Endothelial cell of umbilical vein (primary cell): ENCODE measurements around the gene BBC3. TPM values are rescaled to one million over a fixed set of nuclear protein-coding genes. Genes with fewer than 3 reads are reported as not detected.

ENCODE experiments used
- microRNA counts: library from miRNA; unstranded; fragments of <30 nt; microRNA quantifications from one replicate; lab custom pipeline; 2016
- microRNA-seq: library from miRNA; unstranded; fragments of <30 nt; microRNA quantifications from one replicate; pipeline ENCODE4 v1.2.0, GENCODE V29; 2021; ENCODE audit warnings: borderline number of aligned reads, borderline replicate concordance
- polyA plus RNA-seq, 4 experiments: library from polyadenylated mRNA; depleted of rRNA in 3 of 4; stranded (reverse) in 3 of 4; unstranded in 1 of 4; fragments of >200 nt; gene quantifications; 2 replicates each; pipeline versions ENCODE4 v1.2.1 to v1.2.3, GENCODE V29; 2011 to 2012; ENCODE audit warnings: missing spikeins in 1 of 4
- small RNA-seq: library from RNA; depleted of rRNA; stranded (forward); fragments of <200 nt; gene quantifications from one replicate; pipeline ENCODE3, GENCODE V24; 2012; ENCODE audit warnings: low replicate concordance, low read depth; ENCODE audit not compliant: insufficient read depth, insufficient read length
- total RNA-seq: library from RNA; stranded (reverse); gene quantifications from 2 replicates; pipeline ENCODE4 v1.2.3, GENCODE V29; 2021

Gene BBC3
- total and polyA plus RNA-seq, 2 donors (not counting 3 experiments of a cell fraction or from before 2014, with no cell fraction given): 11.3 to 35.7 TPM

MicroRNA genes within 50 kb of the gene (microRNA counts, 767-probe panel; counts per million panel counts)
- microRNA hsa-miR-3190-5p (lab: Ali Mortazavi, UCI): 723 counts per million, percentile 96 among the panel's probes with 10 or more counts

Small RNA genes within 50 kb of the gene (microRNA-seq; reads per million reads assigned to microRNA genes)
- not detected for gene MIR3190
- not detected for gene MIR3191

Small RNA genes within 50 kb of the gene (small RNA-seq; reads per million reads assigned to genes)
- gene MIR3190: not detected

Other genes starting within 250 kb of the BBC3 start
- 0.62 TPM in 1 of 2 replicates, not detected in the other for gene NPAS1, start 211.4 kb downstream of the BBC3 start, total RNA-seq
- gene NPAS1, start 211.4 kb downstream of the BBC3 start, polyA plus RNA-seq: 0.18 and 0.40 TPM in 2 replicates
- 40.4 and 43.1 TPM in 2 replicates for gene TMEM160, start 182.6 kb downstream of the BBC3 start, total RNA-seq
- gene TMEM160, start 182.6 kb downstream of the BBC3 start, polyA plus RNA-seq: 79.9 and 103 TPM in 2 replicates
- 56.4 and 63.9 TPM in 2 replicates for gene ZC3H4, start 117.4 kb downstream of the BBC3 start, total RNA-seq
- gene ZC3H4, start 117.4 kb downstream of the BBC3 start, polyA plus RNA-seq: 5.5 and 6.2 TPM in 2 replicates
- gene SAE1, start 100.4 kb downstream of the BBC3 start, total RNA-seq: 219 and 223 TPM in 2 replicates
- gene SAE1, start 100.4 kb downstream of the BBC3 start, polyA plus RNA-seq: 145 and 165 TPM in 2 replicates
- gene CCDC9, start 25.3 kb upstream of the BBC3 start, total RNA-seq: 26.9 and 29.0 TPM in 2 replicates
- gene CCDC9, start 25.3 kb upstream of the BBC3 start, polyA plus RNA-seq: 4.6 and 6.0 TPM in 2 replicates
- gene INAFM1, start 43.7 kb upstream of the BBC3 start, total RNA-seq: 8.3 and 9.4 TPM in 2 replicates
- gene INAFM1, start 43.7 kb upstream of the BBC3 start, polyA plus RNA-seq: 2.8 and 3.0 TPM in 2 replicates
- 0.49 TPM in 1 of 2 replicates, not detected in the other for gene C5AR1, start 78.7 kb upstream of the BBC3 start, total RNA-seq
- gene C5AR1, start 78.7 kb upstream of the BBC3 start, polyA plus RNA-seq: 0.11 and 0.16 TPM in 2 replicates
- gene C5AR2, start 101.0 kb upstream of the BBC3 start, total RNA-seq: not detected in 2 replicates
- not detected in 2 replicates for gene C5AR2, start 101.0 kb upstream of the BBC3 start, polyA plus RNA-seq
- gene DHX34, start 118.1 kb upstream of the BBC3 start, total RNA-seq: 15.8 and 20.7 TPM in 2 replicates
- 12.8 and 15.9 TPM in 2 replicates for gene DHX34, start 118.1 kb upstream of the BBC3 start, polyA plus RNA-seq
- gene MEIS3, start 188.3 kb upstream of the BBC3 start, total RNA-seq: 0.42 TPM in 1 of 2 replicates, not detected in the other
- gene MEIS3, start 188.3 kb upstream of the BBC3 start, polyA plus RNA-seq: not detected in 2 replicates
- not detected in 2 replicates for gene SLC8A2, start 240.7 kb upstream of the BBC3 start, total RNA-seq
- gene SLC8A2, start 240.7 kb upstream of the BBC3 start, polyA plus RNA-seq: not detected in 2 replicates